ENCODE results near the gene ZZZ3.
"Not testable (repeated sequence)": the region's sequence is repeated elsewhere in the genome, so short reads cannot be mapped to it uniquely, and the experiment has no call there.

The ZZZ3 gene

DNA sequence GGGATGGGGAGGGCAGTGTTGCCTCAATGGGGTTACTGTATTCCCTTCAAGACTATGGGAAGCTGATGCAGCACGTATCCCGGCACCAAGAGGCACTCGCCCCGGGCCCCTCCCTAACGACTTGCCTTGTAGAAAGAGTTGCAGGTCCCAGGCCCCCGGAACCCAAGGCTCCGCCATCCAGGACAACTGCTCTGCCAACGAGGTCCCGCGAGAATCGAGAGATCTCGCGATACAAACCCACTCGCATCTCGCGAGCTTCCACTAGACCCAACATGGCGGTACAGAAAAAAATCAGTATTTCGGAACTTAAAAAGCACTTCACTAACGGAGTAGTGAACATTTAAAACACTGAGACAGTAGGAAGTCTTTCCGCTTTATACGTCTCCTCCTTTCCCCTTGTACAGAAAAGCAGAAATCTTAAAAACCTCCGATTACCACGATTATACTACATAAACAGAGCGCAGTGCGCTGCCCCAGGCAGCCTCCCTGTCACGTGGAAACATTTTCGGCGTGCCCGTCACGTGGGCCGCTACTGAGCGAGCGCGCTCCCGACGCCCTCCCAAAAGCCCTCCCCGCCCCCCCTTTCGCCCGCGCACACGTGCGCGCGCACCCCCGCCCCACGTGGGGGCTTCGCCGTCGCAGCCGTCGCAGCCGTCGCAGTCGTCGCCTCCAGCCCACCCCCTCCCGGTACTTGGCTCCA is at the start of gene ZZZ3:
Gene ZZZ3 (minus strand): TSS at position 199 of the 700 bp plus-strand sequence. CDS start 49,304 bp downstream, outside the sequence.
- DNase-seq (ENCODE audit: low spot score), result peak; percentile 90

- DNase-seq (ENCODE audit: low spot score), result no peak
These were observed 49.6 kb upstream of the ZZZ3 start for GRCh38 chr1:77732090-77732489.

- no peak for DNase-seq (ENCODE audit: low spot score)
These were observed 43.2 kb upstream of the ZZZ3 start for GRCh38 chr1:77725706-77726105.

DNA sequence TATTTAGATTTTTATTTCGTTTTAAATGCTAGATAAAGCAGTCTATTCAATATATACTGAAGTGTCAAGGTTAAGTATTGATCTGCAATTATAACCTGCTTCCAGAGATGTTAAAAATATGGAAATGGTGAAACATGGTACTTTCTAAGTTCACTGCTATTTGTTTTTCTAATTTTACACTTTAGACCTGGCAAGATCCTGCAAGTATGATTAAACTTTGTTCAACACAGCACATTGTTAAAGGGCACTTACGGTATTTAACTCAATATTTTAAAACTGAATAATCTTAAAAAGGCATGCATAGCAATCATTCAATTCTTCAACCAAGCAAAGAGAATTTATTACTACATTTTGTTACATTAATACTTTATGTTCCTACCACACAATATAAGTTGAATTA is 35.7 kb upstream of the ZZZ3 start:
- DNase-seq (ENCODE audit: low spot score), result no peak

GRCh38 chr1:77716065-77716464 is 33.6 kb upstream of the ZZZ3 start:
- DNase-seq (ENCODE audit: low spot score), result no peak

DNA sequence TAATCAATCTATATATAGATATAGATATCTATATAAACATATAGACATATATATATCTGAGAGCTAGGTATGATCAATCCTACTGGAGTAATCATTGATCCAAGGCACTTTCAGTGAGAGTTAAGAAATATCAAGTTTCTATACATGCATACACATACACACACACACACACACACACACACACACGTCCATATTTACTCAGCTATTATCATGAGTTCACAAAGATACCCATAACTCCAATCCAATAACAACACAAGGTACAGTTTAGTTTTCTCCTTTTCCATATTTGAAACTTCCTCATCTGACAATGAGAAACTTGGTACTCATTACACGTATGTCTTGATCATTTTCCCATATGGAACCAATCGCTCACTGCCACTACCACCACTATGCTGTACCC is 27.3 kb upstream of the ZZZ3 start:
- no peak for DNase-seq (ENCODE audit: low spot score)

DNA sequence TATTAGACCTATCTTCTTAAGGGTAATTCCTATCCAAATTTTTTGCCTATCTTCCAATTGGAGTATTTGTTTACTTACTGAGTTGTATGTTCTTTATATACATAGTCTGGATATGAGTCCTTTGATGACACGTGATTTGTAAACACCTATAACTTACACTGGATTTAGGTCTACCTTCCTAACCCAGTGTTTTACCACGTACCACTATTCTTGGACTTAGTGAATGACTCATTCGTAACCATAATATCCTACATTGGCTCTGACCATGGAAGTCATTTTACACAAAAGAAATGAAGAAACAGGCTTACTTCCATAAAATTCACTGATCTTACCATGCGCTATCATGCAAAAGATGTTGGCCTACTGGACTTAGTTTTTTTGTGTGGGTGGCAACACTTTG is 23.9 kb upstream of the ZZZ3 start:
- DNase-seq (ENCODE audit: low spot score), result no peak

DNA sequence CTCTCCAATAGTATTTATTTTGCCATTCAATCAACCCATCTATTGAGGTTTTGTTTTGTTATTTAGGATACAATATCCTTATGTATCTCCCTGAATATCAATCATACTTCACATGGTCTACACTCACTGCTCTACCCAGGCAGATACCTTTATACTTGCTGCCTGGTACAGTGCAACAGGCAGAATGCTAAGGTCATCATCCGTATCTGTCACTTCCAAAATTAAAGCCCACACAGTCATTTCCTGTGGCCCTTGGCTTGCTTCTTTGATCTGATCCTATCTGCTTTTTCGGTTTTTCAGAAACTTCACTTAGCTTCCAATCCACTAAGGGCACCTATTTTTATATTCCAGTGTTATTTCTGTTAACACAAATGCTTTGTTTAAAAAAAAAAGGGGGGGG is 22.3 kb upstream of the ZZZ3 start:
- no peak for DNase-seq (ENCODE audit: low spot score)

GRCh38 chr1:77699673-77700072 is 17.2 kb upstream of the ZZZ3 start:
- DNase-seq (ENCODE audit: low spot score), result not testable (repeated sequence)

GRCh38 chr1:77697441-77697840 is 15.0 kb upstream of the ZZZ3 start:
- no peak for DNase-seq (ENCODE audit: low spot score)

DNA sequence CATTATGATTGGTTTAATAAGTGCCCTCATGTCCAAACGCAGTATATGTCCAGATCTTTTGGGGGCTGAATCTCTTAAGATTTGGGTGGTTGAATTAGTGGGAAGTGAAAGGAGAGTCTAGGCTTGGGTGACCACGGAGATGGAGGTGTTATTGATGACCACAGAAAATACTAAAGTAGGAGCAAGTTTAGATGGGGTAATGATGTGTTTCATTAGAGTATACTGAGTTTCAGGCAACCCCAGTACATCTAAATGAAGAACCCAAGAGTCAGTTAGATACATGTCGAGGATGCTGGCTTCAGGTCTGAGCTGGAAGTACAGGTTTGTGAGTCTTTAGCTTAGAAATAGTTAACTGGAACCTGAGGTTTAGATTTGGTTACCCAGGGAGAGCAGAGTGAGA is 6.5 kb upstream of the ZZZ3 start:
- no peak for DNase-seq (ENCODE audit: low spot score)

GRCh38 chr1:77687519-77687906 is 5.1 kb upstream of the ZZZ3 start:
- no peak for DNase-seq (ENCODE audit: low spot score)

- DNase-seq (ENCODE audit: low spot score), result no peak
These were observed 4.5 kb upstream of the ZZZ3 start for GRCh38 chr1:77686796-77687518.

DNA sequence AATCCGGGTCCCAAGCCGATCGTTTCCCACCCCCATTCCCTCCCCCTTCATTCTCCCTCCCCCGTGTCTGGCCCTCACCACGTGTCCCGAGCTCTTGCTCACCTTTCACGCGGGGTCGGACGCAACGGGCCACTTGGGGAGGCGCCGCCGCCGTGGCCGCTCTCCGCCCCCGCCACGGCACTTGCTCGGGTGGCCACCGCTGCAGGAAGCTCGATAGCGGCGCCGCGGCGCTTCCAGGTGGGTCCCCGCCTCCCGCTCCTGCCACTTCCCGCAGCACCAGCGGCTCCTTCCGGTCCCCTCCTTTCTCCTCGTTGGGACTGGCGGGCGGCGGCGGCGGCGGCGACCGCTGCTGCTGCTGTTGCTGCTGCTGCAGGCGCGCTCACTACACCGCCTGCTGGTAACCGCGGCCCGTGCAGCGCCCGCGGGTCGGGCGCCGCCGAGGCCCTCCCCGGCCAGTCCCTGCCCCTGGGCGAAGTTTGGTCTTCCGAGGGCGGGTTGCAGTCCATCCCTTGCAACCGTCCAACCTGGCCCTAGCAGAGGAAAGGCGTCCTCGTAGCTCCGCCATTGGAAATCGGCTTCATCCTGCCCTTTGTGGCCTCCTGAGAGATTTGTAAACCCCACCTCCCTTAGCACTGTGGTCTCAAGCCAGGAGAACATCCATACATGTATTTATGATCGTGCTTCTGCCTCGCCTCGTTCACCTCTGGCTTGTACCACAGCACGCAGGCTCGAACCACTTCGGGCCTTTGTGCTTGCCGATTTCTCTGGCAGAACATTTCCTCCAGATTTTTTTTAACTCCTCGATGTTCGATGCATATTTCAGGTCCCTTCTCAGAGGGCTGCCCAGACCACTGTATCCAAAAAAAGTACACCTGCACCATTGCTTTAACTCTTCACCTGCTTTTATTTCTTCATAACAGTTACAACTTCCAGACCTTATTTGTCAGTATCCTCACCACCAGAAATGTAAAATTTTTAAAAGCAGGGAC is 996 bp upstream of the ZZZ3 start:
- peak; percentile 94 for DNase-seq (ENCODE audit: low spot score)

- DNase-seq (ENCODE audit: low spot score), result no peak
These were observed 2.3 kb downstream of the ZZZ3 start for GRCh38 chr1:77680173-77680572.

DNA sequence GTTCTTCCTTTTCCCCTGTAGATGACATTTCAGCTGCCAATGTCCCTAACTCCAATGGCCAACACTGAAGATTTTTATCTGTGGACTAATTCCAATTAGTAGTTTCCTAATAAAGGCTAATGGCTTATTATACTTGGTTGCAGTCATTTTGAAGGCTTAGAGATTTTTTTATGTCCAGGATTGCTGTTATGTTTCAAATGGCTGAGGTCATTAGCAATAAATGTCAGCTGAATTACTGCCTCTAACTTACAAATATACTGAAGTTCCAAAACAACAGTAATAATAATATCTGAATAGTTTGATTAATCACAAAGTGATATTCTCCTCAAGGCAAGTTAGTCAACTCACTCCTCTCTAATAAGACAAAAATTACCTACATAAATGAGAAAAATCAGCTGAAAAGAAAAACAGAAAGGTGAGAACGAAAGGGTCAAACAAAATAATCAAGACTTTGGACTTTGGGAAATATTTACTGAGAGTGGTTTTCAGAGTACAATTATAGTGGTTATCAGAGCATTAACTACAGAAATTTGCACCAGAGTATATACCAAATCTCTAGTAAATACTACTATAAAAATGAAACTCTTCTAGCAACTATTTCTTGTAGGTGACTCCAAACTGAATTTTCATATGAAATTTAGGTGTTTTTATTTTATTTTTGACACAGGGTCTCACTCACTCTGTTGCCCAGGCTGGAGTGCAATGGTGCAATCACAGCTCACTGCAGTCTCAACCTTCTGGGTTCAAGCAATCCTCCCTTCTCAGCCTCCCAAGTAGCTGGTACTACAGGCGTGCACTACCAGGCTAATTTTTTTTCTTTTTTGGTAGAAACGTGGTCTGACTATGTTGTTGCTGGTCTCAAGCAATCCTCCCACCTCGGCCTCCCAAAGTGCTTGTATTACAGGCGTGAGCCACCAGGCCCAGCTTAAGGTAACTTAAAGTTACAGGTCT is 3.5 kb downstream of the ZZZ3 start:
- no peak for DNase-seq (ENCODE audit: low spot score)

DNA sequence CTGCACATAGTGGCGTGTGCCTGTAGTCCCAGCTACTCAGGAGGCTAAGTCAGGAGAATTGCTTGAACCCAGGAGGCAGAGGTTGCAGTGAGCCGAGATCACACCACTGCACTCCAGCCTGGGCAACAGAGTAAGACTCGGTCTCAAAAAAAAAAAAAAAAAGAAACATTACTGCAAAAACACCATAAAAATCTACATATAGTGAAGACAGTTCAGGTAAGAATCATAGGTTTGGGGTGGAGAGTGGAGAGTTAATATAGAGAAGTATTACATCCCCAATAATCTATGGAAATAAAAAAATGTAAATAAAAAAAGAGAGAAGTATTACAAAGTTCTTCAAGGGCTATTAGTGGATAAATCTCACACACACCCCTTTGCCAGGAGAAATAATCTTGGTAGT is 7.7 kb downstream of the ZZZ3 start:
- not testable (repeated sequence) for DNase-seq (ENCODE audit: low spot score)

DNA sequence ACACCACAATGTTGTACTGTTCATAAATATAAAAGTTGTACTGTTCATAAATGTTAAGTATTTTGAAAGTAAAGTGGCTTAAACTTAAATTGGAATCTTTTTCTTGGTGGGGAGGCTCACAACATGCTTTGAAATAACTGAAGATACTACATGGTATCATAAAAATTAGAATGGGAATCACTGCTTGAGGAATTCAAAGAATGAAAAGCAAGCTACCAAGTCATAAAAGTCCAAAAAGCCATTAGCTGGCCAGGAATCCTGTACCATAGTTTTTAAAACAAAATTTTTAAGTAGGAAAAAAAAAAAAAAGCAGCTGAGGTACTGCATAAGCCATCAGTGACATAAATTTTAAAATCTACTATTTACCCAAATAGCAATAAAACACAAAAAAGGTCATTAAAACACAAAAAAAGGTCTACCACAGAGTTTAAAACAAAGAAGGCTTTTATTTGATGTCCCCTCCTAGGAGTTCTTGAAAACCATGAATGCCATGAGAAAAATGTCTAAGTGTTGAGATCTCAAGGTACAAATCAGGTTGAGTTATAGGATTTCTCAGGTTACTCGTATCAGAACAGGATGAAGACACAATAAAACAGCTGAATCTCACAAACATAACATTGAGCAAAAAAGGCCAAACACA is 8.6 kb downstream of the ZZZ3 start:
- DNase-seq (ENCODE audit: low spot score), result no peak

DNA sequence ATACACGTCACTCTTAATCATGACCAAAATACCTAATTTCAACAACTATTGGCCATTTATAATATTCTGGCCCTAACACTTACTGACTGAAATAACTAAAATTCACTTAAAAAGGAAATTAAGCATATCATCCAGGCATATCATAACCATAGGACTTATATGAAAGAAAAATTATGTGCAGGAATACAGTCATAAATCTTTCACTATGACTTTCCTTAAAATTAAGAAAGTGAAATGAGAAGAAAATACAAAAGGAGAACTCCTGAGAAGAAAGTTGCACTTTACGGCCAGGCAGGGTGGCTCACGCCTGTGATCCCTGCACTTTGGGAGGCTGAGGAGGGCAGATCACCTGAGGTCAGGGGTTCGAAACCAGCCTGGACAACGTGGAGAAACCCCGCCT is 9.4 kb downstream of the ZZZ3 start:
- DNase-seq (ENCODE audit: low spot score), result no peak

GRCh38 chr1:77672374-77672773 is 10.1 kb downstream of the ZZZ3 start:
- DNase-seq (ENCODE audit: low spot score), result no peak

DNA sequence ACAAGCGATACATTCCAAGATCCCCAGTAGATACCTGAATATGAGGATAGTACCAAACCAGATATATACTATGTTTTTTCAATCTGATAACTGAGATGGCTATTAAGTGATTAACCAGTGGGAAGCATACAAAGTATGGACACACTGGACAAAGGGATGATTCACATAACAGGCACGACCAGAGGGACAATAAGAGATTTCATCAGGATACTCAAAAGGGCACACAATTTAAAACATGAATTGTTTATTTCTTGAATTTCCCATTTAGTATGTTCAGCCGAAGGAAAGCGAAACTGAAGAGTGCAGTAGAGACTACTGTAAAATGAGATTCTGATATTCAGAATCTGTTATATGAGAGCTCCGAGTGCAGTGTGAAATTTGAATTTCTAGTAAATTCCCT is 10.6 kb downstream of the ZZZ3 start:
- DNase-seq (ENCODE audit: low spot score), result peak; percentile 50

Data from putamen (tissue), 1 donor.